GM12875 (cell line): ENCODE measurements around the gene LIN54.
"Not testable (repeated sequence)": the region's sequence is repeated elsewhere in the genome, so short reads cannot be mapped to it uniquely, and the experiment has no call there.

Experiments
- H3K4me3 ChIP-seq: one replicate; pipeline ENCODE4 v1.5.1; 2011; ENCODE audit warnings: low read depth, low read length, control low read depth
- TF ChIP-seq, protein P1 (sequence below): IDR thresholded peaks from 2 replicates; pipeline ENCODE4 v1.5.1; 2011; ENCODE audit warnings: low read depth, mild to moderate bottlenecking, control low read depth, inconsistent platforms, low read length, moderate library complexity, borderline replicate concordance; ENCODE audit not compliant: insufficient read depth

Gene LIN54

DNA sequence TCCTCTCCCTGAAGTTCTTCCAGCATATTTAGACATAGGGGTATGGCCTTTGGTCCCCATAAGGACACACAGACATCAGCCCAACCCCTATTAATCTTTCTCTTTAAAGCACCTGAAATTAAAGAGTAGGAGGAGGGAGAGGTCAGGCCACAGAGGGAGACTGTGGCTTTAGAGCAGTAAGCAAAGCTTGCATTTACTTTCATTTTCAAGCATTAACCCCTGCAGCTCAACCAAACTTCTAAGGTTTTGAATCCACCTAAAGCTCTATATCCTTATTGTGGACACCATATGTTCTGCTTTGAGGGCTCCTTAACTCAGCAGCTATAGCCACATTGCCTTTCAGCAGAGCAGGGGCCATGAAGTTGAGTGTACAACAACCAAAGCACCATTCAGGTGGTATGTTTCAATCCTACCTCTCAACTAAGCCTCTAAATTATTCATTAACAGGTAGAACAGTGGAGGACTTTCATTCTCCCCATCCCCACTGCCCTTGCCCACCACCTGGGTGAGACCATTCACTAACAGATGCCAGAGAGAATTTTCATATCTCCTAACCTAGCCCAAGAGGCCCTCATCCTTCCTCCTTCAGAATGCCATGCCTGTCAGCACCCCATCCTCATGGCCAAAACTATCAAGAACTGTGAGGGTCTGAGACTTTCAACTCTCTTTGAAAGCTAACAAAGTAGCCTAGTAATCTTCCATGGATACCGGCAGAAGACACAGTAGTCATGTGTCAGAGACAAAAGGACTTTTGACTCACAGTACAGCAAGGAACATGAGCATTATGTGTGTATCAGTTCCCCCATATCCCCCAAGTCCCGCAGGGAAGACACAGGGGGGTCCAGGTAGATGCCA is 20.8 kb downstream of the LIN54 start:
- H3K4me3 ChIP-seq, result no peak overlapping the region

DNA sequence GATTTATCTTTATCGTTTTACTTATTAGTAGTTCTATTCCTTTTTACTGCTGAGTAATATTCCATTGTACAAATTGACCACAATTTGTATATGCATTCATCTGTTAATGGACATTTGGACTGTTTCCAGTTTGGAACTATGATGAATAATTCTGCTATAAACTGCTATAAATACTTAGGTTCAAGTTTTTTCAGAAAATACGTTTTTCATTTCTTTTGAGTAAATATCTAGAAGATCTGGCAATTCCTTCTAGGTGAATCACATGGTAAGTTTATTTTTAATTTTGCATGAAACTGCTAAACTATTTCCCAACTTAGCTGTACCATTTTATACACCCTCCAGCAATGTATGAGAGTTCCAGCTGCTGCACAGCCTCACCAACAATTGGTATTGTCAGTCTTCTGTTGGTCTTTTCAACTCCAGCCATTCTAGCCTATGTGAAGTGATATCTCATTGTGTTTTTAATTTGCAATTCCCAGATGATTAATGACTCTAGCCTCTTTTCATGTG is 22.2 kb downstream of the LIN54 start:
- TF ChIP-seq, protein P1, sequence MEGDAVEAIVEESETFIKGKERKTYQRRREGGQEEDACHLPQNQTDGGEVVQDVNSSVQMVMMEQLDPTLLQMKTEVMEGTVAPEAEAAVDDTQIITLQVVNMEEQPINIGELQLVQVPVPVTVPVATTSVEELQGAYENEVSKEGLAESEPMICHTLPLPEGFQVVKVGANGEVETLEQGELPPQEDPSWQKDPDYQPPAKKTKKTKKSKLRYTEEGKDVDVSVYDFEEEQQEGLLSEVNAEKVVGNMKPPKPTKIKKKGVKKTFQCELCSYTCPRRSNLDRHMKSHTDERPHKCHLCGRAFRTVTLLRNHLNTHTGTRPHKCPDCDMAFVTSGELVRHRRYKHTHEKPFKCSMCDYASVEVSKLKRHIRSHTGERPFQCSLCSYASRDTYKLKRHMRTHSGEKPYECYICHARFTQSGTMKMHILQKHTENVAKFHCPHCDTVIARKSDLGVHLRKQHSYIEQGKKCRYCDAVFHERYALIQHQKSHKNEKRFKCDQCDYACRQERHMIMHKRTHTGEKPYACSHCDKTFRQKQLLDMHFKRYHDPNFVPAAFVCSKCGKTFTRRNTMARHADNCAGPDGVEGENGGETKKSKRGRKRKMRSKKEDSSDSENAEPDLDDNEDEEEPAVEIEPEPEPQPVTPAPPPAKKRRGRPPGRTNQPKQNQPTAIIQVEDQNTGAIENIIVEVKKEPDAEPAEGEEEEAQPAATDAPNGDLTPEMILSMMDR, result no peak
- H3K4me3 ChIP-seq, result no peak overlapping the region

More for the DNA sequence above, 20.8 kb downstream of the LIN54 start:
- TF ChIP-seq, protein P1, result no peak

DNA sequence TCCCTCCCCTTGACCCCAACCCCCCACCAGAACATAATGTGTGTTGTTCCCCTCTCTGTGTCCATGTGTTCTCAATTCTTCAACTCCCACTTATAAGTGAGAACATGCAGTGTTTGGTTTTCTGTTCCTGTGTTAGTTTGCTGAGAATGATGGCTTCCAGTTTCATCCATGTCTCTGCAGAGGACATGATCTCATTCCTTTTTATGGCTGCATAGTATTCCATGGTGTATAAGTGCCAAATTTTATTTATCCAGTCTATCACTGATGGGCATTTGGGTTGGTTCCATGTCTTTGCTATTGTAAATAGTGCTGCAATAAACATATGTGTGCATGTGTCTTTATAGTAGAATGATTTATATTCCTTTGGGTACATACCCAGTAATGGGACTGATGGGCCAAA is 23.1 kb downstream of the LIN54 start:
- not testable (repeated sequence) for H3K4me3 ChIP-seq

DNA sequence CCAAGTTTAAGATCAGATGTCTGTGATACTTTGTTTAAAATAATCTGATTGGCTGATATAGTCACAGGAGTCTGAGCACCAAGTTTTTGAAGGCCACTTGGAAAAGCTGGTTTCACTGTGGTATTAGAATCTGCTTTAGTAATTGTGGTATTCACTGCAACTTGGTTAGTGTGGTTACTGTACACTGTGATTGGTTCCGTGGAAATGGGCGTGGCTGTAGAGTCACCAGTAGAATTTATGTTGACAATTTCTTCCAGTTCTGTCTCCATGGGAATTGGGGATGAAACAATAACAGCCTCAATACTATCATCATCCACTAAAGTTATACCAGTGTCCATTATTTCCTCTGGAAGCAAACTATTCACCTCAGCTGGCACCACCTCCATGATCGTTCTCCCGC is 26.2 kb downstream of the LIN54 start:
- TF ChIP-seq, protein P1, result no peak
- no peak overlapping the region for H3K4me3 ChIP-seq

DNA sequence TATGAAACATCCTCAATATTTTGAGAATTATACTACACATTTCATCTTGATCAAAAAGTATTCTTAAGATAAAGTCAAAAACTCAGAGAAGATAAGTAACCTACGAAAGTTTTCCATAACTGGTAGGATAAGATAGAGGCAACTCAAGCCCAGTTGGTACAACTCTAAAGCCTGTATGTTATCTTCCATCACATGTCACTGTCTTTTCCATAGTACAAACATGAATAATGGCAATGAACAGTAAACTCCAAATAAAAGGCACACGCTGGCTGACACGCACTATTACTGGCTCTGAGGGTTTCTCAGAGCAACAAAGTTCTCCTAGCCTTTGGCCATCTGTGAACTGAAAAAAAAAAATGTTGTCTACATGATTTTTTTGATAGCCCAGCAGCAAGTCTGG is 27.2 kb downstream of the LIN54 start:
- H3K4me3 ChIP-seq, result no peak overlapping the region
- TF ChIP-seq, protein P1, result no peak

DNA sequence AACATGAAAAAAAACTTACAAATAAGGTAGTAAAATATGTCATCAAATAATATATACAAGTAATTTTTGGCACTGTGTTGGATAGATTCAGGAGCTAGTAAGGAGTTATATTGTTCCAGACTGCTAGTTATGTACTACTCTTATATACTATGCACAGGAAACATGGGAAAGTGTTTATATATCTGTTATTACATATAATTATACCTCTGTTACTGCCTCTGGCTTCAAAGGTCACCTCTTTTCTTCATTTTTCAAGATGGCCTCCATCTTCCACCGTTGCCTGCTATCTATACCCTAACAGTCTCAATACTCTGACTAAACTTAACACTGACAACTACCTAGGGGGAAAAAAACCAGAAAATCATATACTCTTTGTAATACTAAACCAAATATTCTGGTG is 29.5 kb downstream of the LIN54 start:
- TF ChIP-seq, protein P1, result no peak
- no peak overlapping the region for H3K4me3 ChIP-seq

DNA sequence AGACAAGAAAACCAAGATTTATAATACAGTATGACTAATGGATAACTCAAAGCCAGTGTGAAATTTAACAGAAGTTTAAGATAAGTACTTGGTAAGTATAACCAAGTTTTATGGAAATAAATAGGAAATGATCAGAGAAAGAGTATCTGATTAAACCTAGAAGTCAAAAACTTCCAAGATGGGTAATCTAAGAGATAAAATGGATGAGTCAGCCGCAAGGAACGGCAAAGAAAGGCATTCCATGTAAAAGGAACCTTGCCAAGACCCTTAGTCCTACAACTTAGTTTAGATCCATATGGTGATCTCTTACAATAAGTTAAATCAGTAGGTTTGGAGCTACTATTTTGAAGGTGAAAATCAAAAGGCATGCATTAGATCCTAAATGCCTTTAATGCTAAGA is 34.8 kb downstream of the LIN54 start:
- no peak overlapping the region for H3K4me3 ChIP-seq
- TF ChIP-seq, protein P1, result no peak

DNA sequence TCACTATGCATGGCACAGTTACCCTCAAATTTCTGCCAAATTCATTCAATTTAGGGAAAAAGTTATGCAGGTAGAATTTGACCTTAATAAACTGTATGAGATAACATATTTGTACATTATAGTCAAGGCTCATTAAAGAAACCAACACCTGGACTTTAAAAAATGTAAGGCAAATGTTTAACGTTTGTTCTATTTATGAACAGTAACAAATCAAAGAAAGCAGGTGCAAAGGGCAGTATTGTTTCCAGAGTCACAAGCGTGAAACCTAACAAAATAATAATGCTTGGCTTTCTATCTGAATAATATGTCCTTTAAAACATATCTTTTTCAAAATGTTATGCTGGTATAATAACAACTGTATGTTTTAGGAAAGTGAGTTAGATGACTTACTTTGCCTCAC is 41.2 kb downstream of the LIN54 start:
- TF ChIP-seq, protein P1, result no peak
- H3K4me3 ChIP-seq, result no peak overlapping the region
